Fibroblast of mammary gland (primary cell): ENCODE results near the gene CAPSL.

ENCODE experiments used
- DNase-seq: peaks from one replicate; pipeline ENCODE4 v3.0.0-alpha.2; 2010; ENCODE audit warnings: low read depth
- H3K4me3 ChIP-seq: 2 replicates; pipeline ENCODE4 v1.5.1; 2011; ENCODE audit warnings: low read depth, mild to moderate bottlenecking, low read length, moderate library complexity; ENCODE audit not compliant: control insufficient read depth
- CTCF ChIP-seq: conservative IDR thresholded peaks from 2 replicates; pipeline ENCODE4 v1.5.1; 2011; ENCODE audit warnings: low read depth, low read length, inconsistent platforms; ENCODE audit not compliant: control insufficient read depth, insufficient read depth

CAPSL gene

GRCh38 chr5:35926389-35927051 lies 11.9 kb downstream of the CAPSL start:
- H3K4me3 ChIP-seq = peak overlapping the region; percentile 19
- TF ChIP-seq CTCF = peak; percentile 86
- peak; percentile 58 for DNase-seq

- peak overlapping the region; percentile 19 for H3K4me3 ChIP-seq
- TF ChIP-seq CTCF = peak; percentile 63
- DNase-seq = peak; percentile 76
Observed at GRCh38 chr5:35924950-35925722, 13.3 kb downstream of the CAPSL start.

DNA sequence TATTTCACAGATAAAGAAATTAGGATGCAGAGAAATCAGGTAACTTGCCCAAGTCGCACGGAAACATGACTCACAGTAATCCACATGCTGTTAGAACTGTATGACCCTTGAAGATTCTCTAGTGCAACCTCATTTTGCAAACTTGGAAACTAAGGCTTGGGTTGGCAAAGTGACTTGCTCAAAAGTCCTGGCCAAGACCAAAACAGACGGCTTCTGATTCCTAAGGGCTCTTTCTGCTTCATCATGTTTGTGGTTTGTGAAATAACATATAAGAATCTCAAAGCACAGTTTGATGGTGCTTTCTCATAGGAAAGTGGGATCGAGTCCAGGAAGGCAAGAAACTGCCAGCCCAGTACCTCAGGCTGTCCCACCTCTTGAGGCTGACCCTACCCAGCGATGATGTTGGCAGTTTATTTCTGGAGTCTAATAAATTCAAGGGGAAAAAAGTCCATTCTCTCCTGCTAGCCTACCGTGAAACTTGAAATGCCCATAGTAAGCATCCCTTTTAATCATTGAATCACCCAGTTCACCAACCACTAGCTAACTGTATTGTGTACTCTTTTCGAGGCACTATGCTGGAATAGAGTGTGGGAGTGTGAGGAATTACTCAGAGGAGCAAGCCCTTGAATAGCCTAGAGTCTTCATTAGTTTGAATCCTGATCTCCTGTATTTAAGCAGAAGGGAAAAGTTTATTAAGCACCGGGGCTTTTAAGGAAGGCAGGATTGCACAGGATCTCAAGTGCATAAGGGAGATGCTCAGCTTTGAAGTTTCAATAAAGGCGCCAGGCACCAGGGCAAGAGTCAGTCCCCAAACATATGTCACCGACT lies 14.1 kb downstream of the CAPSL start:
- DNase-seq = peak; percentile 87
- no peak for TF ChIP-seq CTCF
- H3K4me3 ChIP-seq = peak overlapping the region; percentile 19

- TF ChIP-seq CTCF = no peak
- H3K4me3 ChIP-seq = no peak overlapping the region
- no peak for DNase-seq
Observed at GRCh38 chr5:35922468-35922867, 16.0 kb downstream of the CAPSL start.

GRCh38 chr5:35921930-35922329 lies 16.5 kb downstream of the CAPSL start:
- DNase-seq = no peak
- TF ChIP-seq CTCF = no peak
- no peak overlapping the region for H3K4me3 ChIP-seq

DNA sequence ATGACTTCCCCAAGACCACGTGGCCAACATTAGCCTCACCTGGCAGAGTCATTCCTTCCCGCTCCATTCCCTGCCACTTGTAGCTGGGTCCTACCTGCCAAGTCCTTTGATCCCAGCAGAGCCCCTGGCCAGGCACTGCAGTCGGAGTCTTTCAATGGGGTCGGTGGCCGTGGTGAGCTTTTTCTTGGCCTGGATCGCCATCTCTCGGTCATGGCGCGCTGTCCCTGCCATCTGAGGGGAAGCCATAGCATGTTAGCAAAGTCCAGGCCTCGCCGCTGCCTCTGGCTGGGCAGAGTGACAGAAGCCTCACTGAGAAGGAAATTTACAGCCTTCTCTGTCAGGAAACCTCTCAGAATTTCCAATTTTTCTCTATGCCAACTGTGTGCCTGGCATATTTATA lies 17.5 kb downstream of the CAPSL start:
- no peak for TF ChIP-seq CTCF
- DNase-seq = no peak
- no peak overlapping the region for H3K4me3 ChIP-seq
